Measurements from ENCODE around the gene SCN1B. TPM values are rescaled to one million over a fixed set of nuclear protein-coding genes. Genes with fewer than 3 reads are reported as not detected.

SCN1B gene
- total and polyA plus RNA-seq, 12 donors, result 24.5 to 70.5 (median 41.5) TPM

- no peaks in the 10 kb centered on the region for H3K36me3 ChIP-seq
- WGBS, 2 donors, result 16 to 19% methylated on average over 14 of the region's 14 CpGs
- H3K4me3 ChIP-seq, result no peak overlapping the region
- ATAC-seq, result peak; percentile 80 to 92 (median 88)
- peaks cover 0 to 13% (median 6%) of the 10 kb centered on the region in 11 donors for H3K9me3 ChIP-seq
- no peak overlapping the region for H3K27ac ChIP-seq
- TF ChIP-seq CTCF (IDR thresholded peaks at IDR 0.05), result peak; percentile 71 to 90 (median 84)
- DNase-seq, result peak; percentile 79 to 88
- intact Hi-C loops (cut with DNase I), result loop anchor here in 7 of 10 donors (2.0 to 10.0 kb wide), 6 partner anchors 65 to 75 kb away; partner anchors contain the start of genes LGI4 (in 4 of the 7), FXYD1 (in 3 of the 7) and FXYD7 (in 1 of the 7)
- peaks cover 0 to 7% (median 0%) of the 10 kb centered on the region in 9 donors for H3K4me1 ChIP-seq
- H3K27me3 ChIP-seq, result peaks cover 0 to 9% (median 0%) of the 10 kb centered on the region in 7 donors
Measured at GRCh38 chr19:35066691-35067563, 36.7 kb downstream of the SCN1B start.

GRCh38 chr19:35068941-35069634 is 38.8 kb downstream of the SCN1B start:
- H3K27me3 ChIP-seq, result peaks cover 0 to 9% (median 0%) of the 10 kb centered on the region in 7 donors
- H3K4me1 ChIP-seq, result peaks cover 0 to 7% (median 0%) of the 10 kb centered on the region in 9 donors
- H3K36me3 ChIP-seq, result no peaks in the 10 kb centered on the region
- WGBS, 2 donors, result 82 to 89% methylated on average over 10 of the region's 10 CpGs
- H3K27ac ChIP-seq, result no peak overlapping the region
- TF ChIP-seq CTCF (IDR thresholded peaks at IDR 0.05), result no peak
- DNase-seq (no peak), ATAC-seq (no peak)
- peaks cover 0 to 13% (median 6%) of the 10 kb centered on the region in 11 donors for H3K9me3 ChIP-seq
- no peak overlapping the region for H3K4me3 ChIP-seq
- intact Hi-C loops (cut with DNase I), result loop anchor here in 5 of 10 donors (5.0 to 10.0 kb wide), 4 partner anchors 63 to 73 kb away; partner anchors contain the start of genes FXYD1 (in 3 of the 5), LGI4 (in 3 of the 5) and FXYD7 (in 1 of the 5)

GRCh38 chr19:35069696-35070095 is 39.4 kb downstream of the SCN1B start:
- TF ChIP-seq CTCF (IDR thresholded peaks at IDR 0.05), result no peak
- DNase-seq, result no peak
- Histone ChIP-seq H3K4me1 (peaks cover 0 to 7% (median 0%) of the 10 kb centered on the region in 9 donors), H3K9me3 (peaks cover 0 to 13% (median 6%) of the 10 kb centered on the region in 11 donors), H3K27ac (no peak overlapping the region), H3K4me3 (no peak overlapping the region), H3K36me3 (no peaks in the 10 kb centered on the region), H3K27me3 (peaks cover 0 to 9% (median 0%) of the 10 kb centered on the region in 7 donors)
- 64 to 88% methylated on average over 1 of the region's 1 CpG for WGBS, 2 donors
- intact Hi-C loops (cut with DNase I), result loop anchor here in 5 of 10 donors (5.0 to 10.0 kb wide), 4 partner anchors 63 to 73 kb away; partner anchors contain the start of genes FXYD1 (in 3 of the 5), LGI4 (in 3 of the 5) and FXYD7 (in 1 of the 5)
- ATAC-seq, result no peak

- no peak for TF ChIP-seq CTCF (IDR thresholded peaks at IDR 0.05)
- Histone ChIP-seq H3K4me1 (peaks cover 0 to 7% (median 0%) of the 10 kb centered on the region in 9 donors), H3K36me3 (no peaks in the 10 kb centered on the region), H3K27me3 (peaks cover 0 to 9% (median 0%) of the 10 kb centered on the region in 7 donors), H3K4me3 (no peak overlapping the region), H3K27ac (no peak overlapping the region), H3K9me3 (peaks cover 0 to 13% (median 6%) of the 10 kb centered on the region in 11 donors)
- DNase-seq, result no peak
- WGBS, 2 donors, result 83 to 88% methylated on average over 3 of the region's 3 CpGs
- intact Hi-C loops (cut with DNase I), result no loop called here
- ATAC-seq, result no peak
Measured at GRCh38 chr19:35070471-35070870, 40.2 kb downstream of the SCN1B start.
